Measurements from ENCODE around the gene SLC10A7. TPM values are rescaled to one million over a fixed set of nuclear protein-coding genes. Genes with fewer than 3 reads are reported as not detected.
A peak's percentile ranks its signal among the peaks of the same experiment; 100 is the strongest.

SLC10A7 gene
- total RNA-seq, 1 experiment from 2014 or later: 37.1 TPM

- H3K27me3 ChIP-seq (replicated peaks; ENCODE audit: insufficient read depth, low read depth, low read length, poor library complexity): no peaks in the 10 kb centered on the region
- H3K36me3 ChIP-seq (ENCODE audit: insufficient read depth, low read length, poor library complexity, severe bottlenecking): peaks cover 8% of the 10 kb centered on the region
- H3K27ac ChIP-seq (ENCODE audit: low read depth, low read length, poor library complexity, severe bottlenecking): no peak overlapping the region
- TF ChIP-seq EZH2 (IDR thresholded peaks at IDR 0.05; ENCODE audit: borderline replicate concordance, low read depth, low read length, poor library complexity, severe bottlenecking) (no peak), CTCF (conservative IDR thresholded peaks at IDR 0.05; ENCODE audit: low read depth, low read length) (no peak)
- ChIA-PET CTCF (no interaction called here), POLR2A (ENCODE audit: low non-redundant PET) (no interaction called here)
- no peak for DNase-seq (ENCODE audit: low spot score)
- H3K4me3 ChIP-seq (ENCODE audit: low read depth, low read length, poor library complexity, severe bottlenecking): no peak overlapping the region
- H3K9me3 ChIP-seq (ENCODE audit: low read depth, low read length, poor library complexity, severe bottlenecking): no peaks in the 10 kb centered on the region
- intact Hi-C loops (cut with micrococcal nuclease; ENCODE audit: unreplicated experiment): no loop called here
- BruUV-seq (replicated peaks): no TSS peak
- peaks cover 5% of the 10 kb centered on the region for H3K4me1 ChIP-seq (ENCODE audit: insufficient read depth, low read length, poor library complexity, severe bottlenecking)
Measured at GRCh38 chr4:146428298-146428697, 93.4 kb downstream of the SLC10A7 start.

GRCh38 chr4:146417822-146418221 lies 103.9 kb downstream of the SLC10A7 start:
- ChIA-PET POLR2A (ENCODE audit: low non-redundant PET) (no interaction called here), CTCF (no interaction called here)
- no peak for DNase-seq (ENCODE audit: low spot score)
- TF ChIP-seq CTCF (conservative IDR thresholded peaks at IDR 0.05; ENCODE audit: low read depth, low read length): no peak
- no peak for TF ChIP-seq EZH2 (IDR thresholded peaks at IDR 0.05; ENCODE audit: borderline replicate concordance, low read depth, low read length, poor library complexity, severe bottlenecking)
- Histone ChIP-seq H3K9me3 (ENCODE audit: low read depth, low read length, poor library complexity, severe bottlenecking) (no peaks in the 10 kb centered on the region), H3K4me3 (ENCODE audit: low read depth, low read length, poor library complexity, severe bottlenecking) (no peak overlapping the region), H3K27me3 (replicated peaks; ENCODE audit: insufficient read depth, low read depth, low read length, poor library complexity) (no peaks in the 10 kb centered on the region), H3K36me3 (ENCODE audit: insufficient read depth, low read length, poor library complexity, severe bottlenecking) (no peaks in the 10 kb centered on the region), H3K27ac (ENCODE audit: low read depth, low read length, poor library complexity, severe bottlenecking) (no peak overlapping the region), H3K4me1 (ENCODE audit: insufficient read depth, low read length, poor library complexity, severe bottlenecking) (peaks cover 33% of the 10 kb centered on the region)
- intact Hi-C loops (cut with micrococcal nuclease; ENCODE audit: unreplicated experiment): no loop called here
- BruUV-seq (replicated peaks): no TSS peak

- ChIA-PET CTCF (no interaction called here), POLR2A (ENCODE audit: low non-redundant PET) (no interaction called here)
- peak overlapping the region; percentile 70 for H3K27ac ChIP-seq (ENCODE audit: low read depth, low read length, poor library complexity, severe bottlenecking)
- H3K36me3 ChIP-seq (ENCODE audit: insufficient read depth, low read length, poor library complexity, severe bottlenecking): no peaks in the 10 kb centered on the region
- no peaks in the 10 kb centered on the region for H3K9me3 ChIP-seq (ENCODE audit: low read depth, low read length, poor library complexity, severe bottlenecking)
- H3K27me3 ChIP-seq (replicated peaks; ENCODE audit: insufficient read depth, low read depth, low read length, poor library complexity): no peaks in the 10 kb centered on the region
- H3K4me3 ChIP-seq (ENCODE audit: low read depth, low read length, poor library complexity, severe bottlenecking): no peak overlapping the region
- no peak for DNase-seq (ENCODE audit: low spot score)
- TF ChIP-seq EZH2 (IDR thresholded peaks at IDR 0.05; ENCODE audit: borderline replicate concordance, low read depth, low read length, poor library complexity, severe bottlenecking) (no peak), CTCF (conservative IDR thresholded peaks at IDR 0.05; ENCODE audit: low read depth, low read length) (no peak)
- H3K4me1 ChIP-seq (ENCODE audit: insufficient read depth, low read length, poor library complexity, severe bottlenecking): peaks cover 51% of the 10 kb centered on the region
- intact Hi-C loops (cut with micrococcal nuclease; ENCODE audit: unreplicated experiment): no loop called here
- no TSS peak for BruUV-seq (replicated peaks)
Measured at GRCh38 chr4:146415829-146416228, 105.9 kb downstream of the SLC10A7 start.
